GM10248 (cell line): ENCODE data around the gene DPH1.
A peak's percentile ranks its signal among the peaks of the same experiment; 100 is the strongest.

ENCODE experiments used
- CTCF ChIA-PET: fragments of 300-600 bp; sonication (Branson Sonifier 250); formaldehyde crosslinking; extraction: SDS; loops from one replicate; lab custom pipeline; 2021; ENCODE audit warnings: antibody characterized with exemption; lab: Yijun Ruan, JAX
- POLR2A ChIA-PET: fragments of 350-650 bp; sonication (Branson Sonifier 250); formaldehyde crosslinking; extraction: SDS; loops from one replicate; lab custom pipeline; 2020; ENCODE audit warnings: antibody characterized with exemption; lab: Yijun Ruan, JAX
- DNase-seq: peaks from one replicate; pipeline ENCODE4 v3.0.0; 2012; ENCODE audit errors: extremely low spot score
- CTCF ChIP-seq: IDR thresholded peaks from 2 replicates; pipeline ENCODE4 v1.5.1; 2012; ENCODE audit warnings: mild to moderate bottlenecking, low read depth; ENCODE audit errors: extremely low read depth, missing control alignments, control extremely low read depth

The DPH1 gene

GRCh38 chr17:2047590-2047989 is 17.6 kb downstream of the DPH1 start:
- CTCF ChIA-PET, result interaction anchor here (1.4 kb wide), 2 partner anchors 16 to 398 kb away, joined by 4 read pairs; partner anchors contain the start of gene RILP
- no peak for DNase-seq
- POLR2A ChIA-PET, result no interaction called here
- no peak for TF ChIP-seq CTCF

GRCh38 chr17:2048805-2049204 is 18.9 kb downstream of the DPH1 start:
- ChIA-PET CTCF (interaction anchor here (0.9 to 1.7 kb wide), 2 partner anchors 11 to 139 kb away, joined by 3 read pairs; no protein-coding TSS in a partner anchor), POLR2A (no interaction called here)
- DNase-seq, result no peak
- no peak for TF ChIP-seq CTCF

DNA sequence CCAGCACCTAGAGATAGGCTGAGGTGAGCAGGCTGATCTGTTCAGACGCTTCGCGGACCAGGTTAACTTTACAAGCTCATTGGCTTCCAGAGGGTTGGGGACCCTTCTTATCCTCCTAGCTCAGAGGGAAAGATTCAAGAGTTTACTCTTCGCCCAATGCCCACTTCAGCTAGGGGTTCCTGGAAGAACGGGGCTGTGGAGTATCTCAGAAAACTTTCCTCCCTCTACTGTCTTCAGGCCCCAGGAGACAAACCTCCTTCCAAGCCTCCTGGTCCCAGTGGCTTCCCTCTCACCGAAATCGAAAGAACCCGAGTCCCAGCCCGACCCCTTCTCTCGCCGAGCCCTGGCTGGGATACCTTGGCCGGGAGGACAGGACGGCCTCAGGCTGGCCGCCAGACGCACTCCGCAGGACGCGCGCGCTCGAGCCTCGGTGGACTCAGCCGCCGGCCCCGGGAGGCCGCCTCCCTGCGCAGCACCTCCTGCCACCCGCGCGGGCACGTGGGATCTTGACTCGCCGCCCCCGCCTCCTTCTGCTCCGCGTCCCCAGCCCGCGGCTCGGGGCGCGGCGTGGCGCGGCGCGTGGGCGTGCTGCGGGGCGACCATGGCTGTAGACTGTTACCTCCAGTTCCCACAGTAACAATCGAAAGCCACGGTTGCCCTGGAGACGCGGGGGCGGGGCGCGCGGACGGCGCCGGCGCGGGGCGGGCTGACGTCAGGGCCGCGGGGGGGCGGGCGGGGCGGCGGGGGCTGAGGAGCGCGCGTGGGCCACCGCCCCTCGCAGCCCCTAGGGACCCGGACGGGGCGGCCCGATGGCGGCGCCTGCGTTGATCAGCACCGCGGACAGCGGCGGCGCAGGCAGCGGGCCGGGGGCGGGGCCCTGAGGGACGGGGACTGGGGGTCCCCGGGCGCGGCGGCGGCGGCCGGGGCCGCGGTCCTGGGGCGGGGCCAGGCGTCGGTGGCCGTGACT is 19.7 kb downstream of the DPH1 start:
- no peak for TF ChIP-seq CTCF
- ChIA-PET POLR2A (no interaction called here), CTCF (interaction anchor here (0.7 to 2.7 kb wide), 4 partner anchors 12 to 303 kb away, joined by 3 to 7 read pairs (median 4); no protein-coding TSS in a partner anchor)
- DNase-seq, result peak; percentile 90

- ChIA-PET CTCF (interaction anchor here (0.7 to 2.7 kb wide), 5 partner anchors 194 to 302 kb away, joined by 3 to 12 read pairs (median 4); no protein-coding TSS in a partner anchor), POLR2A (interaction anchor here (0.6 kb wide), 1 partner anchor 1713 kb away, joined by 3 read pairs; no protein-coding TSS in a partner anchor)
- peak; percentile 71 for DNase-seq
- no peak for TF ChIP-seq CTCF
Observed at GRCh38 chr17:2050300-2051060, 20.5 kb downstream of the DPH1 start.

- CTCF ChIA-PET, result interaction anchor here (0.9 to 2.7 kb wide), 6 partner anchors 13 to 301 kb away, joined by 3 to 12 read pairs (median 3); no protein-coding TSS in a partner anchor
- POLR2A ChIA-PET, result interaction anchor here (0.6 kb wide), 1 partner anchor 1714 kb away, joined by 3 read pairs; no protein-coding TSS in a partner anchor
- no peak for TF ChIP-seq CTCF
- no peak for DNase-seq
Observed at GRCh38 chr17:2051061-2051932, 21.3 kb downstream of the DPH1 start.
